H7 (cell line): Measurements from ENCODE around the gene ZNF524. TPM values are rescaled to one million over a fixed set of nuclear protein-coding genes. Genes with fewer than 3 reads are reported as not detected.

Experiments used
- total RNA-seq: library from RNA; depleted of rRNA; stranded (reverse); fragments of >200 nt; shearing (Covaris generic); gene quantifications from 2 replicates; pipeline ENCODE4 v1.2.3, GENCODE V29; 2014; rRNA removed

The ZNF524 gene
- total RNA-seq, 1 experiment from 2014 or later: 13.6 TPM

Other genes starting within 250 kb of the ZNF524 start
- 0.17 and 0.30 TPM in 2 replicates for gene COX6B2, start 245.6 kb upstream of the ZNF524 start, total RNA-seq
- gene GARIN5B, start 237.0 kb upstream of the ZNF524 start, total RNA-seq: not detected in 2 replicates
- 0.59 and 1.2 TPM in 2 replicates for gene IL11, start 229.8 kb upstream of the ZNF524 start, total RNA-seq
- gene TMEM190, start 223.5 kb upstream of the ZNF524 start, total RNA-seq: not detected in 2 replicates
- 1.0 TPM in 1 of 2 replicates, not detected in the other for gene TMEM238, start 216.0 kb upstream of the ZNF524 start, total RNA-seq
- 458 and 505 TPM in 2 replicates for gene RPL28, start 214.4 kb upstream of the ZNF524 start, total RNA-seq
- gene UBE2S, start 192.5 kb upstream of the ZNF524 start, total RNA-seq: 369 and 380 TPM in 2 replicates
- gene SHISA7, start 157.0 kb upstream of the ZNF524 start, total RNA-seq: 0.04 and 0.07 TPM in 2 replicates
- 178 and 185 TPM in 2 replicates for gene ISOC2, start 138.6 kb upstream of the ZNF524 start, total RNA-seq
- 1.6 and 3.7 TPM in 2 replicates for gene C19orf85, start 135.5 kb upstream of the ZNF524 start, total RNA-seq
- gene ZNF628, start 123.7 kb upstream of the ZNF524 start, total RNA-seq: 5.8 and 8.1 TPM in 2 replicates
- 56.0 and 71.2 TPM in 2 replicates for gene NAT14, start 115.1 kb upstream of the ZNF524 start, total RNA-seq
- gene SSC5D, start 111.9 kb upstream of the ZNF524 start, total RNA-seq: 0.48 and 0.87 TPM in 2 replicates
- gene SBK2, start 63.2 kb upstream of the ZNF524 start, total RNA-seq: 4.0 and 4.6 TPM in 2 replicates
- 0.17 and 2.4 TPM in 2 replicates for gene SBK3, start 54.7 kb upstream of the ZNF524 start, total RNA-seq
- gene ZNF579, start 19.4 kb upstream of the ZNF524 start, total RNA-seq: 17.2 and 20.5 TPM in 2 replicates
- 4.3 and 4.7 TPM in 2 replicates for gene FIZ1, start 771 bp upstream of the ZNF524 start, total RNA-seq
- 3.5 and 4.9 TPM in 2 replicates for gene ZNF865, start 5.4 kb downstream of the ZNF524 start, total RNA-seq
- gene ZNF784, start 24.3 kb downstream of the ZNF524 start, total RNA-seq: 9.8 and 12.5 TPM in 2 replicates
- gene ZNF580, start 40.7 kb downstream of the ZNF524 start, total RNA-seq: 16.0 and 25.0 TPM in 2 replicates
- 64.7 and 67.0 TPM in 2 replicates for gene ZNF581, start 43.4 kb downstream of the ZNF524 start, total RNA-seq
- gene CCDC106, start 47.9 kb downstream of the ZNF524 start, total RNA-seq: 13.2 and 14.4 TPM in 2 replicates
- 231 and 289 TPM in 2 replicates for gene U2AF2, start 54.7 kb downstream of the ZNF524 start, total RNA-seq
- gene EPN1, start 74.9 kb downstream of the ZNF524 start, total RNA-seq: 156 and 157 TPM in 2 replicates
- gene NLRP9, start 138.1 kb downstream of the ZNF524 start, total RNA-seq: not detected in 2 replicates
- not detected in 2 replicates for gene RFPL4A, start 158.8 kb downstream of the ZNF524 start, total RNA-seq
- gene RFPL4AL1, start 168.8 kb downstream of the ZNF524 start, total RNA-seq: not detected in 2 replicates
- gene NLRP11, start 231.7 kb downstream of the ZNF524 start, total RNA-seq: not detected in 2 replicates
- not detected in 2 replicates for gene NLRP4, start 236.3 kb downstream of the ZNF524 start, total RNA-seq